DMS79 treated with DMSO at 0.1 percent for 48 hours (cell line): ENCODE results near the gene INF2.
A peak's percentile ranks its signal among the peaks of the same experiment; 100 is the strongest.
"Not testable (repeated sequence)": the region's sequence is repeated elsewhere in the genome, so short reads cannot be mapped to it uniquely, and the experiment has no call there.

ENCODE experiments used
- DNase-seq: peaks from one replicate; lab custom pipeline; 2025; lab: John Stamatoyannopoulos, UW

INF2 gene

GRCh38 chr14:104721505-104722431 lies 32.4 kb downstream of the INF2 start:
- no peak for DNase-seq

DNA sequence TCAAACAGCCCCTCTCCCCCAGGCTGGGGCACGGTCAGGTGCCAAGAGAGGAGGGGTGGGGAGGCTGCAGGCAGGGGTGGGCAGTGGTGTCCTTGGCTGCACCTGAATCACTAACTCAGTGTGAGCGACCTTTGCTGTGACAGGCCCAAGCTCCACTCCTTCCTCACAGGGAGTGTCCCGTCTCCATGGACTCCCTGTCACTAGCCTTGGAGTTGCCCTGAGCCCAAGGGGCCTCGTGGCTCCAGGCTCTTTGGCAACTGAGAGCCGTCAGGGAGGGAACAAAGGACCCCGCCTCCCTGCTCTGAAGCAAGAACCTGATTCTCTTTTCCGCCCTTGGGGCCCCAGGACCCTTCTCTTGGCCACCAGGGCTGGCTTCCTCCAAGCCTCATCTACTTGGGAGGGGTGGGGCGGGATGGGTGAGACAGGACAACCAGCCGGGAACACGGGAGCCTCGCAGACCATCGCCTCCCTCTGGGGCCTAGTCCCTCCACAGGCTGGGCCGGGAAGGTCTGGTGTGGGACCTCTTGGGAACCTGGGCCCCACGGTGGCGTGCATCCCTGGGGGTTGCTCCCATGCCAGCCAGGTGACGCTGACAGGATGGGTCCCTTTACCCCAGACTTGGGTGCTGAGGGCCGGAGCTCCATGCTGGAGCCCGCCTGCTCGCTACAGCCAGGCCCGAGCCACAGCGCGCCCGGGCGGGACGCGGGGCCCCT lies 33.7 kb downstream of the INF2 start:
- DNase-seq, result no peak

GRCh38 chr14:104723651-104724406 lies 34.4 kb downstream of the INF2 start, which contains the start of gene ADSS1:
ADSS1 (plus strand) TSS chr14:104724229; CDS start chr14:104724271, 42 bp downstream.
- DNase-seq, result peak; percentile 58

- DNase-seq, result peak; percentile 46
Observed at GRCh38 chr14:104724407-104724980, 35.1 kb downstream of the INF2 start.

DNA sequence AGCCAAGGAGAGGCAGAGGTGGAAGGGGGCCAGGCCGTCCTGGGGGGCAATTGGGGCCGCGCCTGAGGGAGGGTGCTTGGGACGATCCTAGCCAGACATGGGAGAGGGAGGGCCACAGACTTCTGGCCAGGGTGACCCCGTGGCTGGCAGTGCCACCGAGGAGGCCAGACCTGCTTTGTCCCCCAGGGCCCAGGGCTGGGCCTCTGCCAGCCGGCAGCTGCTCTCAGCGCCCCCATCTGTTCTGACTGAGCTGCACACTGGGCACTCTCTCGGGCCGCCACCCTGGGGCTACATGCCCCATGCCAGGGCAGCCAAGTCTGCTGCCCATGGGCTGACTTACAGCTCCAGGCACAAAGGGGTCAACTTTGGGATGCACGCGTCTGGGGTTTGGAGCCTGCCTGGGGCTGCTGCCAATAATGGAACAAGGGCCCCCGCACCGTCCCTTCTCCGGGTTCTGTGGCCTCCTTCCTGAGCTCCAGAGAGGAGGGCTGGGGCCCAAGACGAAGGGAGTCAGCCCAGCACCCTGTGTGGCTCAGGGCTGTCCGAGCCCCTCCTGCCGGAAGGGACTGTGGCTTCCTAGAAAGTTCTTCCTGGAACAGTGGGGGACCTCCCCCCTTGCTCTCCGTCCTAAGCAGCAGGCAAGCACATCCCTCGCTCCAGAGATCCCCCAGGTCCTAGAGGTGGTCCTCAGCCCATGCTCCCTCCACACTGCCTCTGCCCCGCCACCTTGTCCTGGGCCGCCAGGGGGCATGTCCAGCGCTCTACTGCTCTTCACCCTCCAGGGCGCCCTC lies 35.8 kb downstream of the INF2 start:
- DNase-seq, result no peak

DNA sequence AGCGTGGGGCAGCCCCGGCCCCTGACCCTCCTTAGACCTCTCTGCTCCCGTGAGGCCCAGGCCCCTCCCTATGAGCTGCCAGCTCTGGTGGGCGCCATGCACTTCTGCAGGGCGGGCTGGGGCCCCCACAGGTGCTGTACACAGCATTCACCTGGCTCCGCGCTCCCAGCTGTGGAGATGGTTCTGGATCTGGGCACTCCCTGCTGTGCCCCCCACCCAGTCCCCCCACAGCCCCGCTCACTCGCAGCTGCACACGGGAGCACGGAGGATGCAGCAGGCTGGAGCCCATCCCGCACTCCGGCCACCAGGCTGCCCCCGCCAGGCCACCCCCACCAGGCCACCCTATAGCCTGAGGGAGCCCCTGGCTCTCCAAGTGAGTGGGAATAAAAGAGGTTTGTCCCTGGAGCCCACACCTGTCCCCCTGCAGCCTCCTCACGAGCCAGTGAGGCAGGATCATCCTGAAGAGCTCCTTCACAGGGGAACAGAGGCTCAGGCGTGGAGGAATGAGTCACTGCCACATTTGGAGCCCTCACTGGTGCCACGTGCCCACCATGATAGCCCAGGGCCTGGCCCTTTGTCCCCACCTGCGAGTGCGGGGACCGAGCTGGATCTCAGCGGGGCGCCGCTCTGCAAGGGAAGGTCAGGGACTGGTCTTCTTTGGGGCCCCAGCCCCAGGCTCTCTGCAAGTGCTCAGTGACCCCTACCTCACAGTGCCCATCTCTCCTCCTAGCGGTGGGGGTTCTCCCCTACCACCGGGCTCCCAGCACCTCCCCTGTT lies 36.5 kb downstream of the INF2 start:
- DNase-seq, result no peak

GRCh38 chr14:104726600-104727451 lies 37.4 kb downstream of the INF2 start:
- no peak for DNase-seq

GRCh38 chr14:104728631-104729030 lies 39.2 kb downstream of the INF2 start:
- no peak for DNase-seq

DNA sequence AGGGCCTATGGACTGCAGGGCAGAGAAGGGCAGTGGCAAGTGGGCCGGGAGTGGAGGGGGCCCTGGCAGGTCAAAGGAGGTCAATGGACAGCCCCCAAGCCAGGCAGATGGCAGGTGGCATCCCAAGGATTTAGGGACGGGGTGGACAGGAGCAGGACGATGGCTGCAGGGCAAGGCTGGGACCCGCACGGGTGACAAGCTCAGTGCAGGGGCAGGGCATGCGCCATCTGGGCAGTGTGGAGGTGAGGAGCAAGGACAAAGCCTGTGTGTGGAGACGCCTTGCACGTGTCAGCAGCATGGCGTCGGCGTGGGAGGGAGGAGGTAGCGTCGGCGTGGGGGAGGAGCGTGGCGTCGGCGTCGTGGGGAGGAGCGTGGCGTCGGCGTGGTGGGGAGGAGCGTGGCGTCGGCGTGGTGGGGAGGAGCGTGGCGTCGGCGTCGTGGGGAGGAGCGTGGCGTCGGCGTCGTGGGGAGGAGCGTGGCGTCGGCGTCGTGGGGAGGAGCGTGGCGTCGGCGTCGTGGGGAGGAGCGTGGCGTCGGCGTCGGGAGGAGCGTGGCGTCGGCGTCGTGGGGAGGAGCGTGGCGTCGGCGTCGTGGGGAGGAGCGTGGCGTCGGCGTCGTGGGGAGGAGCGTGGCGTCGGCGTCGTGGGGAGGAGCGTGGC lies 39.9 kb downstream of the INF2 start:
- not testable (repeated sequence) for DNase-seq

- no peak for DNase-seq
Observed at GRCh38 chr14:104729835-104730181, 40.4 kb downstream of the INF2 start.

GRCh38 chr14:104730487-104730886 lies 41.1 kb downstream of the INF2 start:
- DNase-seq, result no peak

DNA sequence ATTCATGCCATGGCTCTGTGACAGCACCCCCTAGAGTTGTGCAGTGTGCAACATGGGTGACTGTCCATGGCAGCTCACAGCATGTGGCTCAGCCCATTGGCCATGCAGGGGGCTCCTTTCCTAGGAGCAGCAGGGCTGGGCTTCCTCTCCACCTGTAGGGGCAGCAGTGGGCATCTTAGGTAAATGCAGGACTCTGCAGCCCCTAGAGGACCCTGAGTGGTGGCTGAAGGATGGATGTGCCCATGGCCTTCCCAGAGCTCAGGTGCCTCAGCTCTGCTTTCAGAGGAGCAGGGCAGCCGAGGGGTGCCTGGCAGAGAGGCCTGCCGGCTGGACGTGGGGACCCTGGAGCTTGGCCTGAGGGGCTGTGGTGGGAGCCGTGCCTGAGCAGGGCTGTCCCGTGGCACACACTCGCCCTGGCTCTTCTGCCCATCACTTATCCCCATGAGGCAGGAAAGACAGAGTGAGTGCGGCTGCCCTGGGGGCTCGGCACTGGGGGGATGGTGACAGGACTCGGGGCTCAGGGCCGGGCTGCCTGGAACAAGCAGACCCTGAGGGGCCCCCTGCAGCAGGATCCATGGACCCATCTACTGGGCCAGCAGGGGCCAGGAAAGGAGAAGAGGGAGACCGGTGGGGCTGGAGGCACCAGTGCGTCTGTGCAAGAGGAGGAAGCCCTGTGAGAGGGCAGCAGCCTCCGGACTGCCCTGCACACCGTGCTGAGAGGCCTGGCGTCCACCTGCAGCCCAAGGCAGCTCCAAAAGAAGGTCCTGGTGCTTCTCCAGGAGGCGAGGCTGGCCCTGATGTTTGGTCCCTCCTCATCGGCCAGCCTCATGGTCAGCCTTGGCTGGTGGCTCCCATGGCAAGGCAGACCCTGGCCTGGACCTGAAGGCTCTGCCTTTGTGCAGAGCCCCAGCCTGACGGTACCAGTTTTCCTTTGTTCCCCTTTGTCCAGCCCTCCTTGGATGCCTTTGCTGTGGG lies 42.2 kb downstream of the INF2 start:
- no peak for DNase-seq

GRCh38 chr14:104732355-104732804 lies 43.0 kb downstream of the INF2 start:
- DNase-seq, result no peak

DNA sequence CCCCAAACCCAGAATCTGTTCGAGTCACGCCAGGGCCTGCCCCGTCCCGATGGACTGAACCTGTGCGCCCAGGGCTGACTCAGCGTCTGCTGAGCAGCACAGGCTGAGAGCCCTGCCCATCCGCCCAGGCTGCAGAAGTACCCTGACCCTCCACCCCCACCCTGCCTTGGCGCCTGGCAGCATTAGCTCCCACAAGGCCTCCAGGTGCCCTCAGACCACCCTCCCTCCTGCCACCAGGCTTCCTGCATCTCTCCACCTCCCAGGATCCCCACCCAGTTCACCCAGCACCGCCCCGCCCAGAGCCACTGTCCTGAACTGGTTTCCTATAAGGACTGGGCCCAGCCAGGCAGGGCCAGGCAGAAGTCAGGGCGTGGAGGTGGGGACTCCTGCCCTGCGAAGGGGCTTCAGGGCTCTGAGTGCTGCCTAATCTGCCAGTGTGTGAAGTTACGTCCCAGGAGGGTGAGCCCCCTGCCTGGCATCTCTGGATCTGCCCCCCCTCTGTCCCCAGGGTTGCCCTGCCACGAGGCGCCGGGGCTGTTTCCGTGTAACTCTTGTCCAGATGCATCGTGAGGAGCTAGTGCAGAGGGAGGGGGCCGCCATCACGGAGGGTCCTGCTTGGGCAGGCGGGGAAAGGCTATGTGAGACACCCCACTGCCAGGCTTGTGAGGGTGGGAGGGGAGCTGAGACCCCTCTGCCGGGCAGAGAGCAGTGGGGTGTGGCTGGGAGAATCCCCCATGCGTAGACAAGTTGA lies 43.7 kb downstream of the INF2 start:
- no peak for DNase-seq

DNA sequence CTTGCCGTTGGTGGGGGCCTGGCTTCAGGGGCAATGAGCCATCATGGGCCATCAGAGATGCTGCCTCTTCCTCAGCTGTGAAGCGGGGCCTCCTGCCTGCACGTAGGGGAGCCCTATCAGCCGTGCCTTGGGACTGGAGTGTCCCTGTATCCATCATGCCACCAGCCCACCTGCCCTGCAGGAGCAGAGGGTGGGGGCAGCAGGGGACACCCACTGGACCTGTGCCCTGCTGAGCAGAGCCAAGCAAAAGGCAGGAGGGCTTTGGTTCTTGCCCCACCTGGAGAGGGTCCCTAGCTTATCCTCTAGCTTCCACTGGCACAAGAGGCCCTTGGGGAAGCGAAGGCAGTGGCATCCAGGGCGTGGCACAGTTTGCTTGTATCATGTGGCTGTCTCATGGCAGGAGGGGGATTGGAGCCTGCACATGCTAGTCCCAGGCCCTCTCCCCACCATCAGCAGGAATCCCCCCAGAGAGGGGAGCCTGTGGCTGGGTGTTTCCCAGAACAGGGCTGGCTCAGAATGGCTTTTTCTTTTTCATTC lies 44.7 kb downstream of the INF2 start:
- DNase-seq, result no peak

DNA sequence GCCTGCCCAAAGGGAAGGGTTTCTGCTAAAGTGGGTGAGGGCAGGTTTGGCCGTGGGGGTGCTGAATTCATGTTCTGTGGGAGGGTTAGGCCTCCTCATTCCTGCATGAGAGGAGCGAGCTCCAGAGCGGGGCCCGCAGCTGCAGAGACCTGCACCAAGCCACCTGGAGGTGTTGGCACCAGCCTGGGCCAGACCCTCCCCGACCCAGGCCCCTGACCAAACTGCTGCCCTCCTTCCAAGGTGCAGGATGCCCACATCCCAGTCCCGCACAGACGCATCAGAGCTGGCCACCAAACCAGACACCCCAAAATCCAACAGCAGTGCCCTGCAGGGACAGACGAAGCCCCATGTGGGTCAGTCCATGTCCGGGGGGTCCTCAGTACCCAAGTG lies 45.2 kb downstream of the INF2 start:
- no peak for DNase-seq
